ENCODE data around the gene ARMC12.

DNA sequence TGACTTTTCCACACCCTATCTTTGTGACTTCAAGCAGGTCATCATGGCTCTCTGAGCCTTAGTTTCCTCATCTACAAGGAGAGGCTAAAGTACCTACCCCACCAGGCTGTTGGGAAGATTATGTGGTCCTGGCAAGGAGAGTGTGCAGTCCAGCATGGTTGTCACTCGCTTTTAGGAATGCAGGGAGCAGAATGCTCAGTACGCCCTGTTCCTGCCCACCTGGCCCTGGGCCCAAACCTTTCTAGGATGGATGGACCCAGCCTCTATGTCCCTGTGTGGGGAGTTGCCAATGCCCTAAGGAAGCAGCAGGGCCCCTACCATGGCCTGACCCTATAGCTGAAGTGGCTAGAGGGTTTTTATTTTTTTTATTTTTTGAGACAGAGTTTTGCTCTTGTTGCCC lies 41.6 kb downstream of the ARMC12 start:
- TF ChIP-seq, protein P1, sequence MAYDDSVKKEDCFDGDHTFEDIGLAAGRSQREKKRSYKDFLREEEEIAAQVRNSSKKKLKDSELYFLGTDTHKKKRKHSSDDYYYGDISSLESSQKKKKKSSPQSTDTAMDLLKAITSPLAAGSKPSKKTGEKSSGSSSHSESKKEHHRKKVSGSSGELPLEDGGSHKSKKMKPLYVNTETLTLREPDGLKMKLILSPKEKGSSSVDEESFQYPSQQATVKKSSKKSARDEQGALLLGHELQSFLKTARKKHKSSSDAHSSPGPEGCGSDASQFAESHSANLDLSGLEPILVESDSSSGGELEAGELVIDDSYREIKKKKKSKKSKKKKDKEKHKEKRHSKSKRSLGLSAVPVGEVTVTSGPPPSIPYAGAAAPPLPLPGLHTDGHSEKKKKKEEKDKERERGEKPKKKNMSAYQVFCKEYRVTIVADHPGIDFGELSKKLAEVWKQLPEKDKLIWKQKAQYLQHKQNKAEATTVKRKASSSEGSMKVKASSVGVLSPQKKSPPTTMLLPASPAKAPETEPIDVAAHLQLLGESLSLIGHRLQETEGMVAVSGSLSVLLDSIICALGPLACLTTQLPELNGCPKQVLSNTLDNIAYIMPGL (CRISPR knock-in tag; IDR thresholded peaks at IDR 0.05; ENCODE audit: borderline replicate concordance in 1 of 2, low read depth in 1 of 2): no peak
- TF ChIP-seq TCF12 (IDR thresholded peaks at IDR 0.05) (no peak), TCF12 (CRISPR knock-in tag; IDR thresholded peaks at IDR 0.05) (no peak), ZNF44 (CRISPR knock-in tag; IDR thresholded peaks at IDR 0.05) (no peak), PAX8 (CRISPR knock-in tag; IDR thresholded peaks at IDR 0.05; ENCODE audit: borderline replicate concordance) (no peak), ZHX1 (CRISPR knock-in tag; IDR thresholded peaks at IDR 0.05; ENCODE audit: low read depth) (no peak), ZNF124 (CRISPR knock-in tag; IDR thresholded peaks at IDR 0.05) (no peak)
- TF ChIP-seq, protein P2, sequence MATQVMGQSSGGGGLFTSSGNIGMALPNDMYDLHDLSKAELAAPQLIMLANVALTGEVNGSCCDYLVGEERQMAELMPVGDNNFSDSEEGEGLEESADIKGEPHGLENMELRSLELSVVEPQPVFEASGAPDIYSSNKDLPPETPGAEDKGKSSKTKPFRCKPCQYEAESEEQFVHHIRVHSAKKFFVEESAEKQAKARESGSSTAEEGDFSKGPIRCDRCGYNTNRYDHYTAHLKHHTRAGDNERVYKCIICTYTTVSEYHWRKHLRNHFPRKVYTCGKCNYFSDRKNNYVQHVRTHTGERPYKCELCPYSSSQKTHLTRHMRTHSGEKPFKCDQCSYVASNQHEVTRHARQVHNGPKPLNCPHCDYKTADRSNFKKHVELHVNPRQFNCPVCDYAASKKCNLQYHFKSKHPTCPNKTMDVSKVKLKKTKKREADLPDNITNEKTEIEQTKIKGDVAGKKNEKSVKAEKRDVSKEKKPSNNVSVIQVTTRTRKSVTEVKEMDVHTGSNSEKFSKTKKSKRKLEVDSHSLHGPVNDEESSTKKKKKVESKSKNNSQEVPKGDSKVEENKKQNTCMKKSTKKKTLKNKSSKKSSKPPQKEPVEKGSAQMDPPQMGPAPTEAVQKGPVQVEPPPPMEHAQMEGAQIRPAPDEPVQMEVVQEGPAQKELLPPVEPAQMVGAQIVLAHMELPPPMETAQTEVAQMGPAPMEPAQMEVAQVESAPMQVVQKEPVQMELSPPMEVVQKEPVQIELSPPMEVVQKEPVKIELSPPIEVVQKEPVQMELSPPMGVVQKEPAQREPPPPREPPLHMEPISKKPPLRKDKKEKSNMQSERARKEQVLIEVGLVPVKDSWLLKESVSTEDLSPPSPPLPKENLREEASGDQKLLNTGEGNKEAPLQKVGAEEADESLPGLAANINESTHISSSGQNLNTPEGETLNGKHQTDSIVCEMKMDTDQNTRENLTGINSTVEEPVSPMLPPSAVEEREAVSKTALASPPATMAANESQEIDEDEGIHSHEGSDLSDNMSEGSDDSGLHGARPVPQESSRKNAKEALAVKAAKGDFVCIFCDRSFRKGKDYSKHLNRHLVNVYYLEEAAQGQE (IDR thresholded peaks at IDR 0.05; ENCODE audit: borderline replicate concordance in 1 of 2, low read depth in 1 of 2, low read length in 2 of 2): no peak

Measured in HepG2 (cell line).